NB4 (cell line): ENCODE data around the gene IRS2.

Experiments
- CTCF ChIP-seq: IDR thresholded peaks from one replicate; pipeline ENCODE4 v1.5.1; 2012; ENCODE audit warnings: low read depth, low read length
- MAX ChIP-seq: IDR thresholded peaks from 2 replicates; pipeline ENCODE4 v1.6.1; 2011; ENCODE audit warnings: low read depth, low read length
- MYC ChIP-seq: IDR thresholded peaks from 2 replicates; pipeline ENCODE4 v1.6.1; 2011; ENCODE audit warnings: low read depth, low read length

GRCh38 chr13:109812382-109812781 lies 26.0 kb upstream of the IRS2 start:
- no peak for TF ChIP-seq CTCF
- TF ChIP-seq MYC = no peak
- TF ChIP-seq MAX = no peak
